Measurements from ENCODE around the gene SCN8A.

The SCN8A gene

DNA sequence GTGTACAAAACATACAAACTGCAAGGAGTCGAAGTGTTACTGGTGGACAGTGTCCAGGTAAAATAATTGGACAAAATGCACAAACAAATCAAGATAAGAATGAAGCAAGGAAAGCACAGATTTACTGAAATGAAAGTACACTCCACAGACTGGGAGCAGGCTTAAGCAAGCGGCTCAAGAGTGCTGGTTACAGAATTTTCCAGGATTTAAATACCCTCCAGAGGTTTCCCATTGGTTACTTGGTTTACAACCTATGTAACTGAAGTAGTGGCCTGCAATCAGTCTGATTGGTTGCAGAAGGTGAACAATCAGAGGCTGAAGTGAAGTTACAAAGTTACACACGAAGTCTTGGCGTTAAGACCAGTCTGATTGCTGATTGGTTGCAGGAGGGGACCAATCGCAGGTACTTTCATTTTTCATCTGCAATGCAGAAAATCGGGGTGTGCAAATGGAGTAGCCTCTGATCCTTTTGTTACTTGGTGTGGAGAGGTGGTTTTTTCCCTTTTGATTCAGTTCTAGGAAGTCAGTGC is 11.6 kb upstream of the SCN8A start:
- TF ChIP-seq, protein P1, sequence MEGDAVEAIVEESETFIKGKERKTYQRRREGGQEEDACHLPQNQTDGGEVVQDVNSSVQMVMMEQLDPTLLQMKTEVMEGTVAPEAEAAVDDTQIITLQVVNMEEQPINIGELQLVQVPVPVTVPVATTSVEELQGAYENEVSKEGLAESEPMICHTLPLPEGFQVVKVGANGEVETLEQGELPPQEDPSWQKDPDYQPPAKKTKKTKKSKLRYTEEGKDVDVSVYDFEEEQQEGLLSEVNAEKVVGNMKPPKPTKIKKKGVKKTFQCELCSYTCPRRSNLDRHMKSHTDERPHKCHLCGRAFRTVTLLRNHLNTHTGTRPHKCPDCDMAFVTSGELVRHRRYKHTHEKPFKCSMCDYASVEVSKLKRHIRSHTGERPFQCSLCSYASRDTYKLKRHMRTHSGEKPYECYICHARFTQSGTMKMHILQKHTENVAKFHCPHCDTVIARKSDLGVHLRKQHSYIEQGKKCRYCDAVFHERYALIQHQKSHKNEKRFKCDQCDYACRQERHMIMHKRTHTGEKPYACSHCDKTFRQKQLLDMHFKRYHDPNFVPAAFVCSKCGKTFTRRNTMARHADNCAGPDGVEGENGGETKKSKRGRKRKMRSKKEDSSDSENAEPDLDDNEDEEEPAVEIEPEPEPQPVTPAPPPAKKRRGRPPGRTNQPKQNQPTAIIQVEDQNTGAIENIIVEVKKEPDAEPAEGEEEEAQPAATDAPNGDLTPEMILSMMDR (IDR thresholded peaks at IDR 0.05; ENCODE audit: low read depth, low read length) = no peak
- no peak overlapping the region for H3K27ac ChIP-seq
- no peak overlapping the region for H3K4me3 ChIP-seq (ENCODE audit: low read depth, low read length)
- H3K36me3 ChIP-seq = no peaks in the 10 kb centered on the region
- H3K27me3 ChIP-seq (ENCODE audit: insufficient read depth, low read depth, severe bottlenecking) = no peaks in the 10 kb centered on the region
- no peaks in the 10 kb centered on the region for H3K9me3 ChIP-seq (ENCODE audit: severe bottlenecking)
- no peak for DNase-seq

DNA sequence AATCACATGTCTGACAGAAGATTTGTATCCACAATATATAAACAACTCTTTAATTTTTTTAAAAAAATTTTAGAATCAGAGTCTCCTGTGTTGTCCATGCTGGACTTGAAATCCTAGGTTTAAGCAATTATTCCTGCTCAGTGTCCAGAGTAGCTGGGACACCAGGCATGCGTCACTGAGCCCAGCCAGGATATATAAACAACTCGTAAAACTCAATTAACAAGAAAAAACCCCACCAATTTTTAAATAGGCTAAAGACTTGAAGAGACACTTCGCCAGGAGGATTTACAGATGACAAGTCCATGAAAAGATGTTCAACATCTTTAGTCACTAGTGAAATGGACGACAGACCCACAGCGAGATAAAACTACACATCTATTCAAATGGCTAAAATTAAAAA is 2.0 kb upstream of the SCN8A start:
- no peak overlapping the region for H3K27ac ChIP-seq
- no peaks in the 10 kb centered on the region for H3K9me3 ChIP-seq (ENCODE audit: severe bottlenecking)
- H3K4me3 ChIP-seq (ENCODE audit: low read depth, low read length) = no peak overlapping the region
- TF ChIP-seq, protein P1 (IDR thresholded peaks at IDR 0.05; ENCODE audit: low read depth, low read length) = no peak
- no peaks in the 10 kb centered on the region for H3K27me3 ChIP-seq (ENCODE audit: insufficient read depth, low read depth, severe bottlenecking)
- H3K36me3 ChIP-seq = peaks cover 2% of the 10 kb centered on the region
- DNase-seq = no peak

GRCh38 chr12:51589557-51590176 is 1.4 kb upstream of the SCN8A start:
- Histone ChIP-seq H3K27ac (no peak overlapping the region), H3K9me3 (ENCODE audit: severe bottlenecking) (no peaks in the 10 kb centered on the region), H3K27me3 (ENCODE audit: insufficient read depth, low read depth, severe bottlenecking) (no peaks in the 10 kb centered on the region), H3K36me3 (peaks cover 2% of the 10 kb centered on the region), H3K4me3 (ENCODE audit: low read depth, low read length) (no peak overlapping the region)
- DNase-seq = no peak
- TF ChIP-seq, protein P1 (IDR thresholded peaks at IDR 0.05; ENCODE audit: low read depth, low read length) = no peak

GRCh38 chr12:51590347-51591015 is 552 bp upstream of the SCN8A start:
- H3K27ac ChIP-seq = peak overlapping the region; percentile 74
- H3K9me3 ChIP-seq (ENCODE audit: severe bottlenecking) = no peaks in the 10 kb centered on the region
- H3K27me3 ChIP-seq (ENCODE audit: insufficient read depth, low read depth, severe bottlenecking) = no peaks in the 10 kb centered on the region
- DNase-seq = peak; percentile 87
- H3K36me3 ChIP-seq = peaks cover 2% of the 10 kb centered on the region
- TF ChIP-seq, protein P1 (IDR thresholded peaks at IDR 0.05; ENCODE audit: low read depth, low read length) = peak; percentile 75
- H3K4me3 ChIP-seq (ENCODE audit: low read depth, low read length) = peak overlapping the region; percentile 80

DNA sequence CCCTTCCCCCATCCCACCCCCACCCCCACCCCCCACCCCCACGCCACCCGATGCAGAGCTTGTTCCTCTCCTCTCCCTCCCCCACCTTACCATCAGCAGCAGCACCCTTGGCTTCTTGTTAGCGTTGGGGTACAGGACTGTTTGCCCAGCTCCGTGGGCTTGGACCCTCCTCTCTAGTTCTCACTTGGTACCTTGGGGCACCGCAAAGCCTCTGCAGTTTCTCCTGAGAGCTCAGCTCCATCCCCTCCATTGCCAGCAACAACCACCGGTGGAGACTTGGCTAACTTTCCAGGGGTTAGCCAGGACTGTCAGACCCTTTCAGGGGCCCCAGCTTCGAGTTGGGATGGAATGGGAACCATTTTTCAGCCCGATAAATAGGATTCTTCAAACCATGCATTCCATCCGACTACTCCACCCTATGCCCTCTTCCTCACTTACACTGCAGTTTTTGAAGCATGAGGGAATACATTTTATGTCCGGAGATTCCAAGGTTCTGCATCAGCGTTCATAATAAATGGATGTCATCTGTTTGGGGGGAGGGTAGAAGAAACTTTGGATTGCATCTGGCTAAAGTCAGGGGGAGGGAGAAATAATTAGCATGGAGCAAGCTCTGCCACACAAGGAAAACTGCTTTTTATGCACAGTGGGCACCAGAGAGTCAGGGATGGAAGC is 1.1 kb downstream of the SCN8A start:
- no peaks in the 10 kb centered on the region for H3K9me3 ChIP-seq (ENCODE audit: severe bottlenecking)
- H3K36me3 ChIP-seq = peaks cover 2% of the 10 kb centered on the region
- H3K27ac ChIP-seq = no peak overlapping the region
- TF ChIP-seq, protein P1 (IDR thresholded peaks at IDR 0.05; ENCODE audit: low read depth, low read length) = no peak
- DNase-seq = no peak
- H3K4me3 ChIP-seq (ENCODE audit: low read depth, low read length) = peak overlapping the region; percentile 91
- H3K27me3 ChIP-seq (ENCODE audit: insufficient read depth, low read depth, severe bottlenecking) = no peaks in the 10 kb centered on the region
